WERI-Rb-1 (cell line): ENCODE data around the gene DYNLT1.
A peak's percentile ranks its signal among the peaks of the same experiment; 100 is the strongest.
"Not testable (repeated sequence)": the region's sequence is repeated elsewhere in the genome, so short reads cannot be mapped to it uniquely, and the experiment has no call there.

Experiments used
- DNase-seq: peaks from one replicate; pipeline ENCODE4 v3.0.0-alpha.2; 2020
- H3K27ac ChIP-seq: fragments of 250-450 bp; sonication (Bioruptor Pico); 2 replicates; pipeline ENCODE4 v1.5.1; 2020; ENCODE audit warnings: mild to moderate bottlenecking, moderate library complexity
- H3K27me3 ChIP-seq: fragments of 250-450 bp; sonication (Bioruptor Pico); 2 replicates; pipeline ENCODE4 v1.5.1; 2021; ENCODE audit warnings: mild to moderate bottlenecking, low read depth, moderate library complexity; ENCODE audit not compliant: insufficient read depth, severe bottlenecking
- H3K36me3 ChIP-seq: fragments of 250-450 bp; sonication (Bioruptor Pico); 2 replicates; pipeline ENCODE4 v1.5.1; 2020; ENCODE audit warnings: mild to moderate bottlenecking, moderate library complexity
- H3K4me3 ChIP-seq: 2 replicates; pipeline ENCODE4 v1.5.1; 2011; ENCODE audit warnings: low read depth, mild to moderate bottlenecking, control low read depth, low read length
- H3K9me3 ChIP-seq: fragments of 250-450 bp; sonication (Bioruptor Pico); 2 replicates; pipeline ENCODE4 v1.5.1; 2021; ENCODE audit warnings: mild to moderate bottlenecking, moderate library complexity; ENCODE audit not compliant: severe bottlenecking
- TF ChIP-seq, protein P1 (sequence below): IDR thresholded peaks from 2 replicates; pipeline ENCODE4 v1.5.1; 2011; ENCODE audit warnings: low read depth, mild to moderate bottlenecking, control low read depth, inconsistent platforms, low read length

DYNLT1 gene

DNA sequence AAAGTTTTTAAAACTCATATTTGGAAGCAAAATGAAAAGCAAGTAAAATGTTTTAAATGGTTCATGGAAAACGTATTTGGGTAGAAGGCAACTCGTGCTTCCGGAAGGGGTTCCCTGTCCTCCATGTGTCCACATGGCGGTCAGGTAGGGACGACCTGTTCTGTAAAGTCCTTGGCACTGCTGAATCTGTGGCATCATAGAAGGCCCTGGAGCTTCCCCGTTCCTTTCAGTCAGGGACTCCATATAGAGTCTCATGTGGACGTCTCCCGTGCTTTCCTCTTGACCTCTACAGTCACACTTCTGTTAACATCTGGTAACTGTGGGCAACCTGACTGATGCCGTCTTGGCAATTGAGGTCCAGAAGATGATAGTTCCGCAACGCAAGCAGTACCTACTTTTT, 11.4 kb downstream of the DYNLT1 start:
- H3K27me3 ChIP-seq: no peaks in the 10 kb centered on the region
- no peaks in the 10 kb centered on the region for H3K9me3 ChIP-seq
- DNase-seq: no peak
- H3K27ac ChIP-seq: no peak overlapping the region
- no peak overlapping the region for H3K4me3 ChIP-seq
- TF ChIP-seq, protein P1, sequence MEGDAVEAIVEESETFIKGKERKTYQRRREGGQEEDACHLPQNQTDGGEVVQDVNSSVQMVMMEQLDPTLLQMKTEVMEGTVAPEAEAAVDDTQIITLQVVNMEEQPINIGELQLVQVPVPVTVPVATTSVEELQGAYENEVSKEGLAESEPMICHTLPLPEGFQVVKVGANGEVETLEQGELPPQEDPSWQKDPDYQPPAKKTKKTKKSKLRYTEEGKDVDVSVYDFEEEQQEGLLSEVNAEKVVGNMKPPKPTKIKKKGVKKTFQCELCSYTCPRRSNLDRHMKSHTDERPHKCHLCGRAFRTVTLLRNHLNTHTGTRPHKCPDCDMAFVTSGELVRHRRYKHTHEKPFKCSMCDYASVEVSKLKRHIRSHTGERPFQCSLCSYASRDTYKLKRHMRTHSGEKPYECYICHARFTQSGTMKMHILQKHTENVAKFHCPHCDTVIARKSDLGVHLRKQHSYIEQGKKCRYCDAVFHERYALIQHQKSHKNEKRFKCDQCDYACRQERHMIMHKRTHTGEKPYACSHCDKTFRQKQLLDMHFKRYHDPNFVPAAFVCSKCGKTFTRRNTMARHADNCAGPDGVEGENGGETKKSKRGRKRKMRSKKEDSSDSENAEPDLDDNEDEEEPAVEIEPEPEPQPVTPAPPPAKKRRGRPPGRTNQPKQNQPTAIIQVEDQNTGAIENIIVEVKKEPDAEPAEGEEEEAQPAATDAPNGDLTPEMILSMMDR: no peak
- peaks cover 61% of the 10 kb centered on the region for H3K36me3 ChIP-seq

DNA sequence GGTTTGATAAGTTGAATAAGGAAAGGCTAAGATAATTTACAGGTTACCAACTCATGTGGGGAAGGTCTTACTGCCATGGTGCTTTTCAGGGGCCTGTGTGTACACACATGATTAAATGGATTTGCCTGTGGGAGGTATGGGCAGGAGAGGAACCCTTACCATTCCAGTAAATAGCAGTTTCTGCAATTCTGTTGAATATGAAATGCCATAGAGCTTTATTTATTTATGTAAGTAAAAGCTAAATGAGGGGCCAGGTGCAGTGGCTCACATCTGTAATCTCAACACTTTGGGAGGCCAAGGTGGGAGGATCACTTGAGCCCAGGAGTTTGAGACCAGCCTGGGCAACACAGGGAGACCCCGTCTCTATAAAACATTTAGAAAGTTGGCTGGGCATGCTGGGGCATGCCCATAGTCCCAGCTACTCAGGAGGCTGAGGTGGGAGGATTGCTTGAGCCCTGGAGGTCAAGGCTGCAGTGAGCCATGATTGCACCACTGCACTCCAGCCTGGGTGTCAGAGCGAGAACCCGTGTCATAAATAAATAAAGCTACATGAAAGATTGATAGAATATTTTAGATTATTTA, 11.9 kb downstream of the DYNLT1 start:
- not testable (repeated sequence) for H3K4me3 ChIP-seq, H3K27me3 ChIP-seq, H3K27ac ChIP-seq, H3K9me3 ChIP-seq, DNase-seq
- H3K36me3 ChIP-seq: peaks cover 61% of the 10 kb centered on the region

DNA sequence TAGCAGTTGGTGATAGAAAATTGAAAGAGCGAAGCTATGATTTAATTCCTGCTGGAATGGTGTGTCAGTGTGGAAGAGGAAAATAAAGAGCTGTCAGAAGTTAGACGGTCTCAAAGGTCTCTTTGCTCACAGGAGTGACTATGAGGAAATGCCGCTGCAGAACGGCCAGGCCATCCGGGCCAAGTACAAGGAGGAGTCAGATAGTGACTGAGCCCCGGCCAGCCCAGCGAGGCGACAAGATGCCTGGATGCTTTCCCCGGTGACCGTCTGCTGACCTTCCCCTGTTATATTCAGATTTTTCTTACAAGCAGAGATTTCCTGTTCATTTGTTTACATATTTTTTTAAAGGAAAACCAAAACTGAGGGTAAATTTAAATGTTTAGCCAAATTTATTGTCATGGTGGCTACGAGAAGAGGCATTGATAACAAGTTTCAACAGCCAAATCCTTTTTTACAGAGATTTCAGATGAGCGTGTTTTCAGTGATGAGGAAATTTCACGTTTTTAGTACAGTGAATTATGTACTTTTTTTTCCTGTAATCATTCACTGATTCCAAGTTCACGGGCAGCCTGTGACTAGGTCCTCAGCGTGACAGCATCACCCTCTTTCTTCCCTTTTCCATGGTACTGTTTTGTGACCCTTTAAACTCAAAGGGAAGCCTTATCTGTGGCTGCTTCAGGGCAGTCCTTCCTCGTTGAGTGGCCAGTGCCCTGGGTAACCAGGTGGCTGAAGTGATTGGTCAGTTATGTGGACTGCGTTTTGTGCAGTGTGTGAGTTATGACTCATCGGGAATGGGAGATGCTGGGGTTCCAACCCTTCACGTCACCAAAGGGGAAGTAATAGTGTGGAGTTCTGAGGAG, 12.6 kb downstream of the DYNLT1 start:
- no peak for DNase-seq
- Histone ChIP-seq H3K27me3 (no peaks in the 10 kb centered on the region), H3K36me3 (peaks cover 61% of the 10 kb centered on the region), H3K4me3 (no peak overlapping the region), H3K27ac (no peak overlapping the region), H3K9me3 (no peaks in the 10 kb centered on the region)
- TF ChIP-seq, protein P1: no peak

DNA sequence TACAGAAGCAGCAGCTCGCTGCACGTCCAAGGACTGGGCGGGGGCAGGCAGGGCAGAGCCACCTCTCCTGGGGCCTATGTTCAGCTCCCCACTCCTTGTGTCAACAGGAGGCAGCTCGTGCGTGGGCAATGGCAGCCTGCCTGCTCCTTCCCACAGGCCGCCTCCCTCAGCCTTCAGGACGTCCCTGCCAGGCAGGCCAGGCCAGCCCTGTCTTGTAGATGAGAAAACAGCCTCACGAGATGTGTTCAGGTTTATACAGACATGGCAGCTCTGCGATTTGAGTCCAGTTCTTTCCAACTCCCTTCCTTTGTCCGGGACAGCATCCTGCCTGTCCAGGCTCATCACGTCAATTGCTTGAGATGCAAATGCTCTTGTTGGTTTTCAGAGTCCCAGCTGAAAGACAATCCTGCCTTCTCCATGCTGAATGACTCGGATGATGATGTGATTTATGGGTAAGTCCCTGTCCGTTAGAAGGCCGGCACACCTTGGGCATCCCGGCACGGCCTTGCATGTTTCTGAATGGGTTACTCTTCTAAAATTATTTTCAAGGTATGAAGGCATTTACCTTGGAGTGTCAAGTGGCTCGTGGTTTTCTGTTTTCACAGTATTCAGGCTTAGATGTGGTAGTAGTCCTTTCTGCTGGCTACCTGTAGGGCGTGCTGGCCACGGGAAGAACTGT, 13.5 kb downstream of the DYNLT1 start:
- TF ChIP-seq, protein P1: no peak
- no peak overlapping the region for H3K4me3 ChIP-seq
- H3K27me3 ChIP-seq: no peaks in the 10 kb centered on the region
- H3K27ac ChIP-seq: no peak overlapping the region
- no peak for DNase-seq
- peaks cover 58% of the 10 kb centered on the region for H3K36me3 ChIP-seq
- H3K9me3 ChIP-seq: no peaks in the 10 kb centered on the region

DNA sequence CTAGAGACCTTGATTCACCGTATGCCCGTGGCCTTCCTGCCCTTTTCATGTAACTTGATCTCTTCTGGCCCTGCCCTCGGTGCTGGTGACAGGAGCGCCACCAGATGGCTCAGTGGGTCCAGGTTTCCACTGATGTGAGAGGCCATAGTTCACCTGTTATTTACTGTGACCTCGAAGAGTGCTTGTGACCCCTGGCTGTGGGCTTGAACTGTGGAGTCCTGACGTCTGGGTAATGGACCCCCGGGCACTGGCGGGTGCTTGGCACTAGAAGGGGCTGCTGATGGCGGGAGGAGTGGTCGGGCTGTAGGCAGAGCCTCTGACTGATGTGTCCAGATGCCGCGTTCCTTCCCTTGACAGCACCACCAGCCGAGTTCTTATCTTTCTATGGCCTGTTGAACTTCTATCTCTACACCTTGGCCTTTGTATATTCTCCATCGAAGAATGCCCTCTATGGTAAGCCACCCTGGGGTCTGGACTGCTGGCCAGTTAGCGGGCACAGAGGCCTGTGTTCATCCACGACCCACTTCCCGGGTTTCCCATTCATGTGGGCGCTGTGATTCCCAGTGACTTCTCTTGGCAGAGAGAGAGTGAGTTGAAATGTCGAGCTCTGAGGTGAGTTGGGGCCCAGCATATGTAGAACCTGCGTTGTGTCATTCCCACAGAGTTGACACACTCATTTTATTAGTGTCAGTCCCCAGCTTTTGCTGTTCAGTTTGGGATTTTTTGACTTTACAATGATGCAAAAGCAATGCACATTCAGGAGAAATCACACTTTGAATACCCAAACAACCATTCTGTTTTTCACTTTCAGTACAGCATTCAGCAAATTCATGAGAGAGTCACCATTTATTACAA, 14.9 kb downstream of the DYNLT1 start:
- H3K27ac ChIP-seq: no peak overlapping the region
- peaks cover 62% of the 10 kb centered on the region for H3K36me3 ChIP-seq
- no peak overlapping the region for H3K4me3 ChIP-seq
- H3K9me3 ChIP-seq: no peaks in the 10 kb centered on the region
- TF ChIP-seq, protein P1: peak; percentile 51
- DNase-seq: peak; percentile 56
- H3K27me3 ChIP-seq: no peaks in the 10 kb centered on the region
